Naive B cell (primary cell): Measurements from ENCODE around the gene CEBPZOS. TPM values are rescaled to one million over a fixed set of nuclear protein-coding genes. Genes with fewer than 3 reads are reported as not detected.
A peak's percentile ranks its signal among the peaks of the same experiment; 100 is the strongest.

Experiments used
- ATAC-seq, 2 donors: fragments of 150-1000 bp; cut with Tn5 transposase; 2 replicates each; pipeline ENCODE4 v1.10.0; 2021; ENCODE audit warnings: low read depth in 2 of 2, mild to moderate bottlenecking in 2 of 2, moderate library complexity in 2 of 2
- DNase-seq: peaks from one replicate; pipeline ENCODE4 v3.0.0; 2022
- H3K27ac Mint-ChIP-seq, 6 donors: one replicate each; pipeline ENCODE4 v1.8.0; 2020 to 2022; ENCODE audit warnings: mild to moderate bottlenecking in 6 of 6, mixed read lengths in 6 of 6, moderate library complexity in 5 of 6, inconsistent platforms in 2 of 6
- H3K27me3 Mint-ChIP-seq, 3 donors: one replicate each; pipeline ENCODE4 v1.8.0; 2021 to 2022; ENCODE audit warnings: mixed read lengths in 3 of 3, mild to moderate bottlenecking in 1 of 3
- H3K36me3 Mint-ChIP-seq, 2 donors: one replicate each; pipeline ENCODE4 v1.8.0; 2020 to 2022; ENCODE audit warnings: mixed read lengths in 2 of 2, inconsistent platforms in 1 of 2, mild to moderate bottlenecking in 1 of 2
- H3K4me1 Mint-ChIP-seq, 3 donors: one replicate each; pipeline ENCODE4 v1.8.0; 2020 to 2022; ENCODE audit warnings: mixed read lengths in 3 of 3, inconsistent platforms in 1 of 3, mild to moderate bottlenecking in 1 of 3, moderate library complexity in 1 of 3
- H3K4me3 Mint-ChIP-seq, 8 donors: one replicate each; pipeline ENCODE4 v1.8.0; 2020 to 2022; ENCODE audit warnings: mild to moderate bottlenecking in 8 of 8, mixed read lengths in 8 of 8, moderate library complexity in 8 of 8, inconsistent platforms in 2 of 8
- H3K9me3 Mint-ChIP-seq, 7 donors: one replicate each; pipeline ENCODE4 v1.8.0; 2020 to 2022; ENCODE audit warnings: mixed read lengths in 7 of 7, mild to moderate bottlenecking in 5 of 7, inconsistent platforms in 2 of 7, moderate library complexity in 1 of 7
- polyA plus RNA-seq, 6 donors: library from polyadenylated mRNA; unstranded; fragments of 300-500 nt; fragmentation: Illumina TruSeq; gene quantifications; one replicate each; pipeline ENCODE4 v1.2.3, GENCODE V29; 2021; ENCODE audit warnings: low read depth in 6 of 6

Gene CEBPZOS
- 10 to 100 TPM; 26.6 to 40.8 (median 34.2) TPM for polyA plus RNA-seq

- no peaks in the 10 kb centered on the region for H3K27me3 Mint-ChIP-seq
- peaks cover 0 to 7% of the 10 kb centered on the region in 2 donors for H3K36me3 Mint-ChIP-seq
- peak within 1 kb of the TSS; percentile 95 to 99 (median 98) for H3K27ac Mint-ChIP-seq
- DNase-seq = peak; percentile 88
- peak within 1 kb of the TSS; percentile 87 to 100 (median 98) for H3K4me3 Mint-ChIP-seq
- peaks cover 11 to 42% (median 25%) of the 10 kb centered on the region in 3 donors for H3K4me1 Mint-ChIP-seq
- no peaks in the 10 kb centered on the region for H3K9me3 Mint-ChIP-seq
- peak; percentile 85 to 88 for ATAC-seq
These were observed at the start of gene CEBPZOS for GRCh38 chr2:37196320-37197195. Gene CEBPZOS (plus strand): TSS chr2:37196496. CDS start chr2:37199705, 3,209 bp downstream.

GRCh38 chr2:37148325-37148724, 48.0 kb upstream of the CEBPZOS start:
- ATAC-seq (no peak), DNase-seq (no peak)
- H3K36me3 Mint-ChIP-seq = peaks cover 12 to 24% of the 10 kb centered on the region in 2 donors
- no peak overlapping the region for H3K27ac Mint-ChIP-seq
- no peak overlapping the region for H3K4me3 Mint-ChIP-seq
- peaks cover 0 to 4% (median 0%) of the 10 kb centered on the region in 7 donors for H3K9me3 Mint-ChIP-seq
- no peaks in the 10 kb centered on the region for H3K27me3 Mint-ChIP-seq
- H3K4me1 Mint-ChIP-seq = peaks cover 18 to 22% (median 18%) of the 10 kb centered on the region in 3 donors

- DNase-seq (no peak), ATAC-seq (peak; percentile 32 to 46)
- Mint-ChIP-seq H3K27me3 (no peaks in the 10 kb centered on the region), H3K4me1 (peaks cover 23 to 28% (median 26%) of the 10 kb centered on the region in 3 donors), H3K36me3 (peaks cover 10 to 27% of the 10 kb centered on the region in 2 donors), H3K4me3 (peak overlapping the region in 1 of 8 donors; percentile 39), H3K27ac (peak overlapping the region in 4 of 6 donors; percentile 5 to 45 (median 8)), H3K9me3 (peaks cover 0 to 4% (median 0%) of the 10 kb centered on the region in 7 donors)
These were observed 46.5 kb upstream of the CEBPZOS start for GRCh38 chr2:37149626-37150322.

GRCh38 chr2:37153224-37153623, 43.1 kb upstream of the CEBPZOS start:
- H3K27ac Mint-ChIP-seq = peak overlapping the region in 1 of 6 donors; percentile 21

GRCh38 chr2:37154785-37155184, 41.5 kb upstream of the CEBPZOS start:
- H3K36me3 Mint-ChIP-seq = peaks cover 0 to 17% of the 10 kb centered on the region in 2 donors
- ATAC-seq = peak; percentile 38 to 41
- peaks cover 0 to 4% (median 0%) of the 10 kb centered on the region in 7 donors for H3K9me3 Mint-ChIP-seq
- H3K4me1 Mint-ChIP-seq = peaks cover 37 to 52% (median 37%) of the 10 kb centered on the region in 3 donors
- no peaks in the 10 kb centered on the region for H3K27me3 Mint-ChIP-seq
- H3K4me3 Mint-ChIP-seq = peak overlapping the region; percentile 87 to 98 (median 92)
- peak; percentile 31 for DNase-seq
- H3K27ac Mint-ChIP-seq = peak overlapping the region in 4 of 6 donors; percentile 79 to 92 (median 85)

More at GRCh38 chr2:37153224-37153623, 43.1 kb upstream of the CEBPZOS start:
- Mint-ChIP-seq H3K4me1 (peaks cover 40 to 49% (median 47%) of the 10 kb centered on the region in 3 donors), H3K9me3 (peaks cover 0 to 4% (median 0%) of the 10 kb centered on the region in 7 donors), H3K27me3 (no peaks in the 10 kb centered on the region), H3K36me3 (peaks cover 5 to 17% of the 10 kb centered on the region in 2 donors), H3K4me3 (no peak overlapping the region)
- DNase-seq (no peak), ATAC-seq (no peak)

- peak overlapping the region; percentile 69 to 97 (median 86) for H3K27ac Mint-ChIP-seq
- H3K36me3 Mint-ChIP-seq = peaks cover 0 to 17% of the 10 kb centered on the region in 2 donors
- H3K4me3 Mint-ChIP-seq = peak overlapping the region; percentile 87 to 98 (median 92)
- DNase-seq (no peak), ATAC-seq (peak; percentile 9 to 15)
- peaks cover 0 to 4% (median 0%) of the 10 kb centered on the region in 7 donors for H3K9me3 Mint-ChIP-seq
- peaks cover 34 to 50% (median 35%) of the 10 kb centered on the region in 3 donors for H3K4me1 Mint-ChIP-seq
- H3K27me3 Mint-ChIP-seq = no peaks in the 10 kb centered on the region
These were observed 40.0 kb upstream of the CEBPZOS start for GRCh38 chr2:37156071-37156856.

GRCh38 chr2:37156857-37157714, 39.2 kb upstream of the CEBPZOS start, which contains the start of gene EIF2AK2:
Gene EIF2AK2 (minus strand): TSS chr2:37156980. CDS start chr2:37147806, 9,174 bp downstream.
- Mint-ChIP-seq H3K4me1 (peaks cover 34 to 47% (median 35%) of the 10 kb centered on the region in 3 donors), H3K27me3 (no peaks in the 10 kb centered on the region), H3K9me3 (peaks cover 0 to 4% (median 0%) of the 10 kb centered on the region in 7 donors), H3K4me3 (peak within 1 kb of the TSS; percentile 87 to 98 (median 92)), H3K36me3 (peaks cover 0 to 17% of the 10 kb centered on the region in 2 donors), H3K27ac (peak within 1 kb of the TSS; percentile 75 to 97 (median 86))
- peak; percentile 94 for ATAC-seq
- DNase-seq = peak; percentile 81

GRCh38 chr2:37164757-37165156, 31.5 kb upstream of the CEBPZOS start:
- Mint-ChIP-seq H3K4me1 (no peaks in the 10 kb centered on the region), H3K9me3 (peaks cover 5 to 23% (median 12%) of the 10 kb centered on the region in 7 donors), H3K4me3 (no peak overlapping the region), H3K36me3 (peaks cover 0 to 8% of the 10 kb centered on the region in 2 donors), H3K27ac (peak overlapping the region in 1 of 6 donors; percentile 32), H3K27me3 (no peaks in the 10 kb centered on the region)
- DNase-seq (no peak), ATAC-seq (no peak)

- DNase-seq (no peak), ATAC-seq (no peak)
- no peaks in the 10 kb centered on the region for H3K27me3 Mint-ChIP-seq
- H3K4me1 Mint-ChIP-seq = no peaks in the 10 kb centered on the region
- H3K4me3 Mint-ChIP-seq = no peak overlapping the region
- H3K36me3 Mint-ChIP-seq = peaks cover 0 to 8% of the 10 kb centered on the region in 2 donors
- peaks cover 5 to 22% (median 12%) of the 10 kb centered on the region in 7 donors for H3K9me3 Mint-ChIP-seq
- no peak overlapping the region for H3K27ac Mint-ChIP-seq
These were observed 28.6 kb upstream of the CEBPZOS start for GRCh38 chr2:37167636-37168180.

GRCh38 chr2:37168217-37168981, 27.9 kb upstream of the CEBPZOS start:
- H3K27ac Mint-ChIP-seq = peak overlapping the region in 1 of 6 donors; percentile 38
- DNase-seq = peak; percentile 27

GRCh38 chr2:37171624-37171950, 24.7 kb upstream of the CEBPZOS start:
- no peak overlapping the region for H3K27ac Mint-ChIP-seq
- DNase-seq (no peak), ATAC-seq (no peak)
- H3K36me3 Mint-ChIP-seq = no peaks in the 10 kb centered on the region
- peaks cover 0 to 4% (median under 1%) of the 10 kb centered on the region in 3 donors for H3K27me3 Mint-ChIP-seq
- H3K9me3 Mint-ChIP-seq = no peaks in the 10 kb centered on the region
- no peak overlapping the region for H3K4me3 Mint-ChIP-seq
- no peaks in the 10 kb centered on the region for H3K4me1 Mint-ChIP-seq

More at GRCh38 chr2:37168217-37168981, 27.9 kb upstream of the CEBPZOS start:
- Mint-ChIP-seq H3K9me3 (peaks cover 5 to 22% (median 12%) of the 10 kb centered on the region in 7 donors), H3K4me3 (no peak overlapping the region), H3K27me3 (peaks cover 0 to 4% (median 0%) of the 10 kb centered on the region in 3 donors), H3K36me3 (peaks cover 0 to 8% of the 10 kb centered on the region in 2 donors), H3K4me1 (no peaks in the 10 kb centered on the region)
- ATAC-seq = peak; percentile 79 to 81
